GM19455 (cell line): Measurements from ENCODE around the gene STK4.

Experiments used
- ATAC-seq: cut with Tn5 transposase; IDR thresholded peaks from one replicate; pipeline ENCODE4 v1.9.1; 2021; ENCODE audit not compliant: unreplicated experiment

STK4 gene

DNA sequence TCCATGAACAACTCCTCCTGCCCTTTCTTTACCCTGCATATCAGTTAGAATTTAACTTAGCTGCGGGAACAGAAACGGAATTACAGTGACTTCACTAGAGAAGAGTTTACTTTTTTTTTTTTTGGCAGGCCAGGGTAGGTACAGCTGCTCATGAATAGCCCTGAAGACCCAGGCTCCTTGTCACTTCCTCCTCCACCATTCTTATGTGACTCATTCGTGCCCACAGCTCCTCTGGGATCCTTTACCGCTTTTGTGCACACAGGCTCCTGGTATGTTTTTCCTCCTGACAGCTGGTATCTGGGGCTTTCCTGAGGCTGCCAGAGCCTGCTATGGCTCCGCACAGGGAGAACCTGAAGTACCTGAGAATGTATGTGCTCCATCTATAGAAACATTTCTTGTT, 138.5 kb downstream of the STK4 start:
- ATAC-seq, result no peak

DNA sequence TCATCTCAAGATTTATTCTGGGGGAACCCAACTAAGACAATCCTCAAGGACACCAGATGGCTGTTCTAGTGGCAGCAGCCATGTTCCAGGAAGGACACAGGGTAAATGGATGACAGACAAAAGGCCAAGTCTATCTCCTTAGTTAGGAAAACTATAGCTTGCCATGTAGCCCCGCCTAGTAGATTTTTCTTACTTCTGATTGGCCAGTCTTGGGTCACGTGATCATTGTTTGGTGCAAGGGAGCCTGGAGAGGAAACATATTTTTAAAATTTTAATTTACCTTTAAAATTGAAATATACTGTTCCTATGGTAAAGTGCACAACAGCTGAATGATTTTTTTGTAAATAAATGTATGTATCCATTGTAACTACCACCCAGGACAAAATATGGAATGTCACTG, 139.0 kb downstream of the STK4 start:
- no peak for ATAC-seq

DNA sequence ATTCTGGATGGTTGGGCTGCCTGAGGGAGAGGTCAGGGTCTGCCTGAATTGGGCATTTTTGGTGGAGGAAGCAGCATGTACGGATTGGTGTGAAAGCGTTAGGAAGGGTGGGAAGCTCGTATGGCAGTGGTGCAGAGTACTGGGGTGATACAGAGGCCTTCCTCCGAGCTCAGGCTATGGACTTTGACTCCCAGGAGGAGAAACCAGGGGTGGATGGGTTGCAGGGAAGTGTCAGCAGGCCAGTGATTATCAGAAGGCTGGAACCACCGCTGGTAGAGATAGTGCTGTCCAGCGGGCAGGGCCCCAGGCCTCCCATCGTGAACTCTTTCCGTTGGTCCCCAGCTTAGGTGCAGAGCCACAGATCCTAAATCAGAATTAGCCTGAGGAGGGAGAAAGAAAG, 143.3 kb downstream of the STK4 start:
- ATAC-seq, result no peak

DNA sequence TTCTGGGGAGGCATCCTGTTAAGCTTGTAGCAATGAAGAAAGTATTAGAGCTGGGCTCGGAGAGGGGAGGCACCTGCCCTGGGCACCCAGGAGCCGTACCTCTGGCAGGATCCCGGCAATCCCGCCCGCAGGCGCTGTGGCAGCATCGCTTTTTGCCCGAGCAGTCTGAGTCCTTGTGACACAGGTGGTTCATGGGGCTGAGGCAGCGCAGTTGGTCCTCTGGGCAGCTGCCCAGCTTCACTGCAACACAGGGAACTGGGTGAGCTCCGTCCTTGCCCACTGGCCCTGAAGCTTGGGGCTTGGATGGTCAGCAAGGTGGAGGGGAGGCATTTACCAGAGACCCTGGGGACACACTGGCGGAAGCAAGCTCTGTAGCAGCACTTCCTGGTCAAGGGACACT, 144.0 kb downstream of the STK4 start:
- no peak for ATAC-seq

DNA sequence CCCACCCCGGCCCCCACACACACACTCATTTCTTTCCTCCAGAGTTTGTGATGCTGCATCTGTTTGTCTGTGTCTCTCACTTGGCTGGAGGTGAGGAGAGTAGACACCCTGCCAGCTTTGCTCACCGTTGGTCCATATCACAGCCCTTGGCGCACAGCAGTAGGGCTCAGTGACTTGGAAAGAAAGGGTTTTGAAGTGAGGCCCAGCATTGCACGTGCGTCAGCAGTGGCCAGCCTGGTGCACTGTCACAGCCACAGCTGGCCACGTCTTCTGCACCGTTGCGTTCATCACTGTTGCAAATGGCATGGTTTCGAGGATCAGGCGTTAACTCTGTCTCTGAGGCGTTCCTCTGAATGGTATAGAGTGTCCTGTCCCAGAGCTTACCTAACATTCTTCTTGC, 145.0 kb downstream of the STK4 start:
- ATAC-seq, result no peak

DNA sequence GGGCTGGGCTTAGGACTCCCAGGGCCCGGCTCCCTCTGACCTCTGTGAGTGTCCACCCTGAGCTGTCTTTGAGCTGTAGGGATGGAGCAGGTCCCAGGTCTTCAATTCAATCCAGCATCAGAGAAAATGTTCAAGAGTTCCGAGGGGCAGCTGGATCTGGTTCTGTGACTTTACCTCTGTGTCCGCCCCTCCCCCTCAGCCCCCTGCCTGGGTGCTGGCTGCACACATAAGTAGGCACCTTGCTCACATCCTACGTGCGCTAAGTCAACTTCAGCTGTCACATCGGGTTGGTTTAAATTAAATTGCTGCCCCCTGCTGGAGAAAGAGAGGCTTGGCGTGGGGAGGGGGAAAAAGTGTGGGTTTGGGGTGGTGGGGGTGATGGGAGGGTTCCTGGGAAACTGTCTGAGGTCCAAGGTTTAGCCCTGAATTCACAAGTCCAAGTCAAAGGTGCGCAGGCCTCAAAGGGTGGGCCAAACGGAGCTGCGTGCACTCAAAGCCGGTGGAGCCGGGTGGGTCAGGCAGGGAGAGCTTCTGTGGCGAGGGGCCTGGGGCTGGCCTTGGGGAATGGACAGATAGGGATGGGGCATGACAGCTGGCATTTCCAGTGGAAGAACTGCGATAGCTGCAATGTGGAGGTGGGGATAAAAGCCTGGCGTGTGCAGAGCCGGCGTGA, 145.6 kb downstream of the STK4 start:
- no peak for ATAC-seq

DNA sequence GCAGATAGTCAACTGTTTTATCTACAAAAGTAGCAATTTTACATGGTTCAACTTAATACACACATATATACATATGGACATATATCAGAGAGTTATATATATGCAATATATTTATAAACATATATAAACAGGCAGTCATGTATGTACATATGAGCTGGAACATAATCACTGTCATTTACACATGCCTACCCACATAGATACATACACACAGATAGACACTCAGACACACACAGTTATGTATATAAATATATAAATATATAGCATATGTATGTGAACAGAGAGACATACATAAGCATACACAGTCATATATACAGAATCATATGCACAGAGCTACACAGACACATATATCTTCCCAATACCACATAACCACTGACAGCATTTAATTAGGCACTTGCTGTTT, 146.4 kb downstream of the STK4 start:
- ATAC-seq, result no peak

DNA sequence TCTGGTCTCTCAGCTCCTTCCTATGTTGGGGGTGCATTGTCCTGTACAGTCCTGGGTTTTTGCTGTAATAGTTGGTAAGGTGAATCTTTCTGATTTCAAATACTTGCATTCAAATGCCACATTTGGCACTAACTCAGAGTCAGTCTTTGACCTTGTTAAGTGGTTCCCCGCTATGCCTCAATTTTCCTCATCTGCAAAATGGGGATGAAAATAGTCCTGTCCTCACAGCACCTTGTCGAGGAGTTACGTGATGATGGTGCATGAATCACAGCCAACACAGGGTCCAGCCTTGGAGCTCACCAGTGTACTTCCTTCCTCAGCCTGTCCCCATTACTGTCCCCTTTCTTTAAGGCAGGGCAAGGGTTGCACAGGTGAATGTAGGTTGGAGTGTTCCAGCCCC, 147.6 kb downstream of the STK4 start:
- no peak for ATAC-seq

DNA sequence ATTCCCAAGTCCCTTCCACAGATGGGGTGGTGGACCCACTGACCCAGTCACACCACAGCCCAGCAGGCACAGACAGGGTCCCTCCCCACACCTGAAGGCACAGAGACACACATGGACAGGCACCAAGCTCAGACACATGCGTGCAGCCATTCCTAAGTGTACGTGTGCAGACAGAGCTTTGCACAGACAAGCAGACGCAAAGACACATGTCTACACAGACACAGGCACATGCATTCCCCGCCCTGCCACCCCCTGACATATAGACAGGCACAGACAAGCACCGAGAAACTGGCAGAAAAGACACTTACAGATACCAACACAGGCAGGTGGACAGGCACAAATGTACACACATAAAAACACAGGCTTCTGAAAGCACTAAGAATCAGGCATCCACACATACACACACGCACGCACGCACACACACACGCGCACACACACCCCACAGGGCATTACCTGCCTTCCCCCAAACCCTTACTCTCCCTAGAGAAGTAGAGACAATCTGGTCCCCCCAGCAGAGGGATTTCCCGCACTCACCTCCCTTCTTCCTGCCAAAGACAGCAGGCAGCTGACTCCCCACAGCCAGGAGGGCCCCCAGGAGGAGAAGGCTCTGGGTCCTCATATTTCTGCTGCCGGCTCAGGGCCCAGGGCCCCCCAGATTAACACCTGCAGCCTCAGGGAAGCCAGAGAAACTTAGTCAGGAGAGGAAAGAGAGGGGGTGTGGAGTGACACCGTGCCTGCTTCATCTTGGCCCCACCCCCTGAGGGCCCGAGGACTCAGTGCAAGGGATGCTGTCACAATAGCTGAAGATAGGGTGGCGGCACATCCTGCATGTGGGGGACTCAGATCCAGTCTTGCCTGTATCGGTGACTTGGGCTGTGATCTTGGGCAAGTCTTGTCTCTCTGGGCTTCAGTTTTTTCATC, 148.4 kb downstream of the STK4 start, which contains the start of gene WFDC5:
Gene WFDC5, minus strand, starts transcription at position 710 of the 921 bp plus-strand sequence. Its CDS starts 91 bp downstream, at position 619.
- no peak for ATAC-seq

DNA sequence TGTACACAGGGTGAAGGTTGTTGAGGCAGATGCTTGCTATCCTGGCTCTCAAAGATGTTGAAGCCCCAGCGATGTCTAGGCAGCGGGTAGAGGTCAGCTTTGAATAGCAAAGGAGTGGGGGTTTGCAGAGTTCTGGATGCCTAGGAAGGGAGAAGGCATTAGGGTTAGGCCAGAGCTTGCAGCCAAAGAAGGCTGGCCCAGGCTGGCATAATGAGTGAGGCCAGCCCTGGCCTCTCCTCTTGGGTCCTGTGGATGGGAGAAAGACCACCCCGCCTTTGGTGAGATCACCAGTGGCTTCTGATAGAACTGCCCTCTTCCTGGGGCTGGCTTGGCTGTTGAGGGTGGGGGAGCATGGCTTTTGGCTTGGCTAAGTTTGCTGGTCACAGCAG, 149.1 kb downstream of the STK4 start:
- no peak for ATAC-seq

DNA sequence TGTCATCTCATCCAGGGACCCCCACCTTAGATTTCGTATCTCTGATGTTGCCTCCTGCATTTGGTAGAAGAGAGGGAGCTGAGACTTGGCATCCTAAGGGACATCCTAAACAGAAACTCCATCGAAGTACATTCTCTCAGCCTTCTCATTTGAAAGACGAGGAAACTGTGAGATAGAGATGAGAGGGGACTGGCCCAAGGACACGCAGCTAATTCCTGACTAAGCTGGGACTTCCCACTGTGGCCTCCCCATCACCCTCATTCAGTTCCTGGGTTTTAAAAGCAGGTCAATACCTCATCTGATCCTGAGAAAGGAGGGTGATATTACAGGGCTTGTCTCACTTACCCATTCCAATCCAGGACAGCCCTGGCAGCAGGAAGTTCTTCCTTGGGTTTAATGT, 149.5 kb downstream of the STK4 start:
- ATAC-seq, result no peak

DNA sequence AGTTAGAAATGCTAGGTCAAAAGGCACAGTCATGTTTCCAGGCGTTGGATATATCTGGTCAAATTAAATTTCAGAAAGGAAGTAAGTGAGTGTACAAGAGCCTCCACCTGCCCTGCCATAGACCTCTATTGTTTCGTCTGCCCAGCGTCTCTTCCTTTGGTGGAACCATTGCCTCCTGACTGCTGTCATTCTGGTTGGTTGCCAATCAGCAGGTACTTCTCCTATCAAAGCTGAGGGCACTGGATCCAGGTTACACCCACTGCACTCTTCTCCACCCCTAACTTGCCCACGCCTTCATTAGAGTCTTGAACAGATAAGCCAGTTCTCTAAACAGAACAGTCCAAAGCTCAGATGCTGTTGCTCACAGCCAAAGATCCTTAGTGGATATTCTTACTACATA, 151.3 kb downstream of the STK4 start:
- ATAC-seq, result no peak

DNA sequence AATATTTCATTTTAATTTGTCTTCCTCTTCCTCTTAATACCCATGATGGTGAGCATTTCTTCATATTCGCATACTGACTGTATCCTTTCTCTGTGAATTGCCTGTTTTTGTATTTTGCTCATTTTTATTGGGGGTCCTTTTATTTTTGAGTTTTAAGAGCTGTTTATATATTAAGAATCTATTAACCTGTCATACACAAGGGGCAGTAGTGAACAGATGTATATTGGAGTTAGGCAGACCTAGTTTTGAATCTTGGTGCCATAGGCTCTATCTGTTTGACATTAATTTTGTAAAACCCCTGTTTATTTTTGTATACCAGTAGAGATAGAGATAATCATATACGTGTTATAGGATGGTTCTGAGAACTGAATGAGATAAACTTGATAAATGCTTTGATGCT, 151.7 kb downstream of the STK4 start:
- no peak for ATAC-seq

DNA sequence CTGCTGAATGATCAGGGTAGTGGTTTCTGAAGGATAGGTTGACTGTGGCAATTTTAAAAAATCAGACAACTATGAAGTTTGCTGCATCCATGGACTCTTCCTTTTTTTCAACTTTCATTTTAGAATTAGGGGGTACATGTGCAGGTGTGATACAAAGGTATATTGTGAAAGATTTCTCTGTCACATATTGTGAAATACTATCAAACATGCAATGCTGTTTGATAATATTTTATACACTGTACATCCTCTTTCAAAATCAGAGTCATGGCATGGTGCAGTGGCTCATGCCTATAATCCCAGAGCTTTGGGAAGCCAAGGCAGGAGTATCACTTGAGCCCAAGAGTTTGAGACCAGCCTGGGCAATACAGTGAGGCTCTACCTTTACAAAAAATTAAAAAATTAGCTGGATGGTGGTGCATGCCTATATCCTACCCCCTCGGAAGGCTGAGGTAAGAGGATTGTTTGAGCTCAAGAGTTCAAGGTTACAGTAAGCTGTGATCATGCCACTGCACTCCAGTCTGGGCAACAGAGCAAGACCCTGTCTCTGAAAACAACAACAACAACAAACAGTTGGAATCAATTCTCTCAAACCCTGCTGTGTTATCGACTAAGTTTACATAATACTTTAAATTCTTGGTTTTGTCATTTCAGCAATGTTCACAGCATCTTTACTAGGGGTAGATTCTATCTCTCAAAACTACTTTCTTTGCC, 153.4 kb downstream of the STK4 start:
- no peak for ATAC-seq

DNA sequence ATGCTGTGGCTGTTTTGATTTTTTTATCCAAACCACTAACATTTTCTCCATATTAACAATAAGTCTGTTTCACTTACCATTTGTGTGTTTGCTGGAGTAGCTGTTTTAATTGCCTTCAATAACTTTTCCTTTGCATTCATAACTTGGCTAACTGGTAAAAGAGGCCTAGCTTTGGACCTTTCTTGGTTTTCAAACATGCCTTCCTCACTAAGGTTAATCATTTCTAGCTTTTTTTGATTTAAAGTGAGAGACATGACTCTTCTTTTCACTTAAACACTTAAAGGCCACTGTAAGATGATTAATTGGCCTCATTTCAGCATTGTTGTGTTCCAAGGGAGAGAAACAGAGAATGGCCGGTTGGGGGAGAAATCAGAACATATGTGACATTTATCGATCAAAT, 155.1 kb downstream of the STK4 start:
- ATAC-seq, result no peak

DNA sequence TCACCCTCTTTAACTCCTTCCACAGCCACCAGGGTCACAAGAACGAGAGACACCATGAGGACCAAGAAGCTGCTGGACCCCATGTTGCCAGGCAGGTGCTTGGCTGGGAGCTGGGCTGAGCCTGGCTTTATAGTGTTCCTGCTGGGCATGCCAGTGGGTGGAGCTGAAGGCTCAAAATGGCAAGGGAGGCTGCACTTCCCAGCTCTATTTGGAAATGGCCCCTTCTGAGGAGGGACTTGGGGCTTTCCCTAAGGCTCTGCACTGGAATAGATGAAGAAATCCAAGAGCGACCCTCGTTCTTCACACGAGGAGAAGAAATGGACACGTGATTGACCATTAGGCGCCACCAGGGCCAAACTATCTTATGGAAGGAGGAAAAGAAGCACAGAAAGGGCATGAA, 158.1 kb downstream of the STK4 start, which contains the start of gene WFDC12:
Gene WFDC12, minus strand, starts transcription at position 101 of the 400 bp plus-strand sequence. Its CDS starts 18 bp downstream, at position 83.
- no peak for ATAC-seq

DNA sequence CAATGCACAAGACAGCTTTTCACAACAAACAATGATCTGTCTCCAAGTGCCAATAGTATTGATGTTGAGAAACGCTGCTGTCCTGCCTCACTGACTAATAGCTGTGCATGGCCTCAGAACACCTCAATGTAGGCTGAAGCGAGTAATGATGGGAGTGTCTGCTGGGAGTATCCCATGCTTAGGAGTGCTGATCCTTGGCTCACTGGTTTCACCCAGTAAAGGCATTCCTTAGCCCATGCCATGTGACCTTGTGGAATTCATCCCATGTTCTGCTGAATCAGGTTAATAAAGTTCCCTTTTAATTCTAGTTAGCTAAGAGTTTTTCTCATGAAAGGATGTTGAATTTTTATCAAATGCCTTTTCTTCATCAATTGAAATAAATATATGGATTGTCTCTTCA, 161.8 kb downstream of the STK4 start:
- no peak for ATAC-seq
